ENCODE data around the gene CLCN1. TPM values are rescaled to one million over a fixed set of nuclear protein-coding genes. Genes with fewer than 3 reads are reported as not detected.
A peak's percentile ranks its signal among the peaks of the same experiment; 100 is the strongest.

Gene CLCN1
- total RNA-seq, 1 donor from 2014 or later = 0.14 TPM

GRCh38 chr7:143382126-143382790 lies 66.3 kb downstream of the CLCN1 start:
- Mint-ChIP-seq H3K36me3 (ENCODE audit: insufficient read depth) (no peaks in the 10 kb centered on the region), H3K27me3 (no peaks in the 10 kb centered on the region), H3K27ac (no peak overlapping the region), H3K4me1 (ENCODE audit: low read depth) (peaks cover 19% of the 10 kb centered on the region), H3K9me3 (ENCODE audit: low read depth) (no peaks in the 10 kb centered on the region), H3K4me3 (ENCODE audit: low read depth) (peak overlapping the region; percentile 72)
- DNase-seq (ENCODE audit: low spot score, unreplicated experiment) = no peak
- TF ChIP-seq, protein P1, sequence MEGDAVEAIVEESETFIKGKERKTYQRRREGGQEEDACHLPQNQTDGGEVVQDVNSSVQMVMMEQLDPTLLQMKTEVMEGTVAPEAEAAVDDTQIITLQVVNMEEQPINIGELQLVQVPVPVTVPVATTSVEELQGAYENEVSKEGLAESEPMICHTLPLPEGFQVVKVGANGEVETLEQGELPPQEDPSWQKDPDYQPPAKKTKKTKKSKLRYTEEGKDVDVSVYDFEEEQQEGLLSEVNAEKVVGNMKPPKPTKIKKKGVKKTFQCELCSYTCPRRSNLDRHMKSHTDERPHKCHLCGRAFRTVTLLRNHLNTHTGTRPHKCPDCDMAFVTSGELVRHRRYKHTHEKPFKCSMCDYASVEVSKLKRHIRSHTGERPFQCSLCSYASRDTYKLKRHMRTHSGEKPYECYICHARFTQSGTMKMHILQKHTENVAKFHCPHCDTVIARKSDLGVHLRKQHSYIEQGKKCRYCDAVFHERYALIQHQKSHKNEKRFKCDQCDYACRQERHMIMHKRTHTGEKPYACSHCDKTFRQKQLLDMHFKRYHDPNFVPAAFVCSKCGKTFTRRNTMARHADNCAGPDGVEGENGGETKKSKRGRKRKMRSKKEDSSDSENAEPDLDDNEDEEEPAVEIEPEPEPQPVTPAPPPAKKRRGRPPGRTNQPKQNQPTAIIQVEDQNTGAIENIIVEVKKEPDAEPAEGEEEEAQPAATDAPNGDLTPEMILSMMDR (IDR thresholded peaks at IDR 0.05; ENCODE audit: unreplicated experiment) = no peak

DNA sequence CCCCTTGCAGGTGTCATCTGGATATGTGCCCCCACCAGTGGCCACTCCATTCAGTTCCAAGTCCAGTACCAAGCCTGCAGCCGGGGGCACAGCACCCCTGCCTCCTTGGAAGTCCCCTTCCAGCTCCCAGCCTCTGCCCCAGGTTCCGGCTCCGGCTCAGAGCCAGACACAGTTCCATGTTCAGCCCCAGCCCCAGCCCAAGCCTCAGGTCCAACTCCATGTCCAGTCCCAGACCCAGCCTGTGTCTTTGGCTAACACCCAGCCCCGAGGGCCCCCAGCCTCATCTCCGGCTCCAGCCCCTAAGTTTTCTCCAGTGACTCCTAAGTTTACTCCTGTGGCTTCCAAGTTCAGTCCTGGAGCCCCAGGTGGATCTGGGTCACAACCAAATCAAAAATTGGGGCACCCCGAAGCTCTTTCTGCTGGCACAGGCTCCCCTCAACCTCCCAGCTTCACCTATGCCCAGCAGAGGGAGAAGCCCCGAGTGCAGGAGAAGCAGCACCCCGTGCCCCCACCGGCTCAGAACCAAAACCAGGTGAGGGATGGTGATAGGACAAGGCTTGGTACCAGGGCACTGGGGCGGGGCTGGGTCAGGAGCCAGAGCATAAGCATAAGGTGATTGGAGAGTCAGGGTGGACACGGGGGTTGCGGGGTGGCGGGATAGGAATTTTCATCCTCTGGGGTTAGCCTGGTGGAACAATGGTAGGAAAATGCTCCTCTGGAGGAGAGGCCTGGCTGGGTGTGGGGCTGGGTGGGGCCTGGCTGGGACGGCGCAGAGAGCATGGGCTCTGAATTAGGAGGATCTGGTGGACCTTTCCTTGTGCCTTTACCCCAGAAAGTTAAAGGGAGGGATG lies 67.1 kb downstream of the CLCN1 start:
- Mint-ChIP-seq H3K27me3 (no peaks in the 10 kb centered on the region), H3K4me3 (ENCODE audit: low read depth) (peak overlapping the region; percentile 72), H3K27ac (no peak overlapping the region), H3K4me1 (ENCODE audit: low read depth) (peaks cover 19% of the 10 kb centered on the region), H3K36me3 (ENCODE audit: insufficient read depth) (no peaks in the 10 kb centered on the region), H3K9me3 (ENCODE audit: low read depth) (no peaks in the 10 kb centered on the region)
- DNase-seq (ENCODE audit: low spot score, unreplicated experiment) = no peak
- TF ChIP-seq, protein P1 (IDR thresholded peaks at IDR 0.05; ENCODE audit: unreplicated experiment) = no peak

DNA sequence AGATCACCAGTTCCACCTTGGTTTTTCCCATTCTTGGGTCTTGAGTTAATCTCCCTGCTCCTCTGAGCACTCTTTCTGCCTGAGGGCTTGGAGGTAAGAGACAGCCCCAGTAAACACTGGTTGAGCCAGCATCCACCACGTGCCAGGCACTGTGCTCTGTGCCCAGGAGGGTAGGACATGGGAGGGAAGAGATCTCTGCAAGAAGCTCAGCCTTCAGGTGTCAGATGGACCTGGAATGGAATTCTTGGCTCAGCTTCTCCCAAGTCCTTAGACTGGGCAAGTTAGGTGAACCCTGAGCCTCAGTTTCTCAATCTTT lies 67.7 kb downstream of the CLCN1 start:
- no peak overlapping the region for H3K27ac Mint-ChIP-seq
- H3K36me3 Mint-ChIP-seq (ENCODE audit: insufficient read depth) = no peaks in the 10 kb centered on the region
- TF ChIP-seq, protein P1 (IDR thresholded peaks at IDR 0.05; ENCODE audit: unreplicated experiment) = no peak
- H3K4me3 Mint-ChIP-seq (ENCODE audit: low read depth) = peak overlapping the region; percentile 11
- DNase-seq (ENCODE audit: low spot score, unreplicated experiment) = no peak
- H3K4me1 Mint-ChIP-seq (ENCODE audit: low read depth) = peaks cover 19% of the 10 kb centered on the region
- H3K27me3 Mint-ChIP-seq = no peaks in the 10 kb centered on the region
- H3K9me3 Mint-ChIP-seq (ENCODE audit: low read depth) = no peaks in the 10 kb centered on the region

- Mint-ChIP-seq H3K36me3 (ENCODE audit: insufficient read depth) (peaks cover under 1% of the 10 kb centered on the region), H3K27me3 (no peaks in the 10 kb centered on the region), H3K9me3 (ENCODE audit: low read depth) (no peaks in the 10 kb centered on the region), H3K4me3 (ENCODE audit: low read depth) (no peak overlapping the region), H3K27ac (no peak overlapping the region), H3K4me1 (ENCODE audit: low read depth) (peaks cover 15% of the 10 kb centered on the region)
- DNase-seq (ENCODE audit: low spot score, unreplicated experiment) = no peak
- TF ChIP-seq, protein P1 (IDR thresholded peaks at IDR 0.05; ENCODE audit: unreplicated experiment) = no peak
Observed at GRCh38 chr7:143384148-143384547, 68.2 kb downstream of the CLCN1 start.

DNA sequence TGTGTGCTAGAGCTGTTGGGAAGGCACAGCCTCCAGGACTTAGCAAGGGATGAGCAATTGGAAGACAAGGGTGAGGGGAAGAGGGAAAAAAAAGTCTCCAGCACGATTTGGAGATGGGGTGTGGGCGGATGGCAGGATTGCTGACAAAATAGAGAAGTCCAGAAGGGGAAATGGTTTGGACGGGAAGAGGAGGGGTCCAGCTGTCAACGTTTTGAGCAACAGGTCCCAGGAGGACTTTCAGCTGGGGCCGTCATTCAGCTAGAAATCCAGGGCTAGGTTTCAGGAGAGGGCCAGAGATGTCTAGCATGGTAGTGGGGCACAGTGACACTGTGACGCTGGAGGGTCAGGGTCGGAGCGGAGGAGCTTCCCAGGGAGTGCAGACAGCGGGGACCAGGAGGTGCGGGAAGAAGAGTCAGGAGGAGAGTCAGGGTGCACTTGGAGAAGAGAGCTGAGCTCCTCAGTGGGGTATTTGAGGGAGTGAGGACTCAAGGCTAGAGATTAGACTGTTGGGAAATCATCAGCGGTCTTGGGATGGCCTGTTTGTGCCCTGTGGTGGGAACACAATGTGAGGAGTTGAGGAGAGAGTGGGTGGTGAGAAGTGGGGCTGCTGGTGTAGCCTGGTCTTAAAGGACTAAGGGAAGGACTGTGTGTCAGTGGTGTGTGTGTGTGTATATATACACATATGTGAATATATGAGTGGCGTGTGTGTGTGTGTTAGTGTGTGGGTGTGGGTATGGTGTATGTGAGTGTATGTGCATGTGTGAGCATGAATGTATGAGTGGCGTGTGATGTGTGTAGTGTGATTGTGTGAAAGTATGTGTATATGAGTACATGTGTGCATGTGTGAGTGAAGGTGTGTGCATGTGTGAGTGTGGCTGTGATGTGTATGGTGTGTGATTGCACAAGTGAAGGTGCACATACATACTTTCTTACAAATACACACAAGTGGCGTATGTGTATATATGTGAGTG lies 69.0 kb downstream of the CLCN1 start:
- Mint-ChIP-seq H3K36me3 (ENCODE audit: insufficient read depth) (peaks cover 5% of the 10 kb centered on the region), H3K9me3 (ENCODE audit: low read depth) (no peaks in the 10 kb centered on the region), H3K27me3 (no peaks in the 10 kb centered on the region), H3K4me3 (ENCODE audit: low read depth) (no peak overlapping the region), H3K27ac (no peak overlapping the region), H3K4me1 (ENCODE audit: low read depth) (peaks cover 7% of the 10 kb centered on the region)
- TF ChIP-seq, protein P1 (IDR thresholded peaks at IDR 0.05; ENCODE audit: unreplicated experiment) = no peak
- DNase-seq (ENCODE audit: low spot score, unreplicated experiment) = no peak

Data from progenitor cell of endocrine pancreas (in vitro differentiated cells).